Stomach (tissue), 4 donors: ENCODE measurements around the gene VMP1.

ENCODE experiments used
- CTCF ChIP-seq, 7 experiments: fragments of 450-650 bp in 4 of 7; fragments of 200-600 bp in 3 of 7; sonication (generic) in 3 of 7; IDR thresholded peaks; one replicate each; pipeline ENCODE4 v1.5.1; 2016 to 2019; ENCODE audit warnings: antibody characterized with exemption in 7 of 7, control low read depth in 2 of 7, mild to moderate bottlenecking in 1 of 7
- POLR2AphosphoS5 ChIP-seq, 3 donors: sonication (generic); formaldehyde crosslinking; IDR thresholded peaks; one replicate each; pipeline ENCODE4 v1.6.1; 2016; ENCODE audit warnings: antibody characterized with exemption in 3 of 3

GRCh38 chr17:59767176-59767575 lies 59.7 kb downstream of the VMP1 start:
- no peak for TF ChIP-seq CTCF (IDR thresholded peaks at IDR 0.05)
- no peak for TF ChIP-seq POLR2AphosphoS5 (IDR thresholded peaks at IDR 0.05)
